GM21717 (cell line): ENCODE measurements around the gene PREX1.

Experiments
- ATAC-seq: cut with Tn5 transposase; IDR thresholded peaks from one replicate; pipeline ENCODE4 v1.9.1; 2021; ENCODE audit warnings: mild to moderate bottlenecking, moderate library complexity; ENCODE audit not compliant: unreplicated experiment

Gene PREX1

DNA sequence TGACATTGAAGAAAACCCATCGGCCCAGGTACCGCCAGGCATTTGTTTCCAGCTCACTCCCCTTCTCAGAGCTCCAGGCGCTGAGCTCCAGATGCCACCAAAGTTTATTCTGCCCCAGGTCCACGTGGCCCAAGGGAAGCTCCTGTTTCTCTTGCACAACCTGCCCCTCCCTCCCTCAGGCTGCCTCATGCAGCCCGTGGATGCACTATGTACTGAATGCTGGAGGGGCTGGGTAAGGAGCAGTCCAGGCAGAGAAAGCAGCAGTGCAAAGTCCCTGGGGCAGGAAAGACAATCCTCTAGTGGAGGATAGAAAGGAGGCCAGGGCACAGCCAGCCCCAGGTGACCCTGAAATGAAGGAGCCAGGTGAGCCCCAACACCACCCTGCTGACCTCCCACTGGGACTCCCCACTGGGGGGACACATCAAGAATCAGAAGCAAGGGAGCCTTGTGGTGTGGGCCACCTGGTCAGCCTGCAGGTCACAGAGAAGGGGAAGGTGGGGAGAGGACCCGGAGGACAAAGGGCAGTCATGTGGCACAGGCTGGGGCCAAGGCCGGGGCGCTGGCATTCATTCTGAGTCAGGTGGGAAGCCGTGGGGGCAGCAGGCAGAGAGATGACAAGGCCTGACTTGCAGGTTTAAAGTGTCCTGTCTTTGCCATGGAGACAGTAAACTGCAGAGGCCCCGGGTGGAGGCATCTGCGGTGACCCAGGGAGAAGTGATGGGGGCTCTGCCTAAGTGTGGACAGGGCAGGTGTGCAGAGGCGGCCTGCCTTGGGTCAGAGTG is 230.1 kb downstream of the PREX1 start:
- ATAC-seq = no peak

DNA sequence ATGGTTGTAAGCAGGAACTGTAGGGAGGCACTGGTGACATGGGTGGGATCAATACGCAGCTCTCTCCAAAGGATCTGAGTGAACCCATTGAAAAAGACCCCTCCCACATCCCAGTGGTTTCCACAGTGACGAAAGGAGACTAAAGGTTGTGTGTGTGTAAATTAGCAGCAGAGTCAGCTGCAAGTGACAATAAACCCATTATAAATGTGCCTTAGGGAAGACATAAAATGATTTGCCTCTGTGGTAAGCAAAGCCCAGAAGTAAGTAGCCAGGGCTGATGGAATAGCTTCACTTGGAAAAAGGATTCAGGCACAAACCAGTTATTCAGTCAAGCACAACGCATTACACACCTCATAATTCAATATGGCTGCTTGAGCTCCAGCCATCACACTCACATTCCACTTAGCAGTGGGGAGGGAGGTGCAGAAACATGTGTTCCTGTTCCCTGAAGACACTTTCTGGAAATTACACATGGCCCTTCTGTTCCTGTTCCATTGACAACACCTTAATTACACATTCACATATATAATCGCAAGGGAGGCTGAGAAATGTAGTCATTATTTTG is 231.4 kb downstream of the PREX1 start:
- no peak for ATAC-seq

DNA sequence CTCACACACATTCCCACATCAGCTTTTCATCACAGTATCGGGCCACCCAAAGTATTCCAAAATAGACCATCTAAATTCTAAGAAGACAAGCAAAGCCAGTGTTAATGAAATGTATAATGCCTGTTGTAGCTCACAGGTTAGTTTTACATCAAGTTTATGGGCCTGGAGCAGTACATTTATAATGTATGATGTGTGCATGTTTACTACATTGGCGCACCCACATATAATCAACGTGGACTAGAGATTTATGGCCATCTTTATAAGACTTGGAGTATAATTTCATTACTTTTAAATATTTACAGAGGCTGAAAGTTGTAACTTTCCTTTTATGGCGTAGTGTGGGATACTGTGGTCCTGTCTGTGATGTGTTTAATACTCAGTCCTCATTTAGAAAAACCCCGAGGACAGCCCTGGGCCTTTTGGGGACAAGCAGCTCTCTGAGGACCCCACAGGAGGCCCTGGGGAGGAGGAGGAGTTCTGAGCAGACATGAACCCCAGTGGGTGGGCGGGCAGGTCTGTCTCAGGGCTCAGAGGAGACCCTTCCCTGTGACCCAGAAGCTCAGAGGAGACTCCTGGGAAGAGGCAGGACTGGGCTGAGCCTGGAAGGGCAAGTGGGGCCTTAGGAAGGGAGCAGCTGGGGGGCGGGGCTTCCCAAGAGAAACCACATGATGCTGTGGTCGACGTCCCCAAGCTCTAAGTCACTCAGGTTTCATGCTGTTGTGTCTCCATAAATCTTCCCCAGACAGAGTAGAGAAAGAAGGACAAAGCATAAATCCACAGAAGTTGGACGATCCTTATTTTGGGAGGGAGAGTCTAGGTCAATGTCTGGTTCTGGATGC is 232.1 kb downstream of the PREX1 start:
- no peak for ATAC-seq

DNA sequence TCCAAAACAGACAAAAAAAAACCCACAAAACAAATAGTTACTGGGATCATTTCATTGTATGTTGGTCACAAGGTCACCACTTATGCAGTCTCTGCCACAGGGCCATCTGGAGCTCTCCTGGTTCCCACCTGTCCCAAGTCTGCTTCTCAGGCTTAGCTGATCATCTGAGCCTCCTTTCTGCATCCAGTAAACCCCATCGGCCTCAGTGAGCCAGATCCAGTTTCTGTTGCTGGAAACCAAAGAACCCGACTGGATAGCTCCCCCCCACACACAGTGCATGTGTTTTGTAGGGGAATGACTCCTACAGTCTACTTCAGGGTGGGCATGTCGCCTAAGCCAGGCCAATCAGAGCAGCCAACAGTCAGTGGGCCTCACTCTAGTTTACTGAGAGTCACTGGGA is 233.3 kb downstream of the PREX1 start:
- ATAC-seq = no peak

DNA sequence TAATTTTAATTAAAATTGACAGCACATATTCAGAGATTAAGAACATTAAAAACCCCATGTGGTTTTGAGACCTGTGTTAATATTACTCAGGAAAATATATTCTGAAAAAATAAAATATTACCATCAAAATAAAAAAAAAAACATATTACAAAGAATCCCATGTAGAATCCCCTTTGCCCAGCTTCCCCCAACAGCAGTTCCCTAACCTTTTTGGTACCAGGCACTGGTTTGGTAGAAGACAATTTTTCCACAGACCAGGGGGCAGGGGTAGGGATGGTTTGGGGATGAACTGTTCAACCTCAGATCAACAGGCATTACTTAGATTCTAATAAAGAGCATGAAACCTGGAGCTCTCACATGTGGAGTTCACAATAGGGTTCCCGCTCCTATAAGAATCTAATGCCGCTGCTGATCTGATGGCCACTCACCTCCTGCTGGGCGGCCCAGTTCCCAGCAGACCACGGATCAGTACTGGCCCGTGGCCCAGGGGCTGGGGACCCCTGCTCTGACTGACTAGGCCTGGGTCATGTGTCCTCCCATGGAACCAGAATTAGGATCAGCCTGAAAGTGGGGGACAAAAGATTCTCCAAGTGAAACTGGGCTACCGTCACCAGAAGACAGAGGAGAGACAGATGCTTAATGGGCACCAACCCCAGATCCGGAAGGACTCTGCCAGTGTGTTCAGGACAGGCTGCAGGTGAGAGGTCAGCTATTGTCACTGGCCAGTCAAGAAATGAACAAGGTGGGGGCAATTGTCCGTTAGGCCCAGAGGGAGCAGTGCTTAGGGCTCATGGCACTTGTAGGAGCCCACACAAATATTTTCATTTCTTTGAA is 235.5 kb downstream of the PREX1 start:
- ATAC-seq = no peak

- ATAC-seq = no peak
Observed at GRCh38 chr20:48586730-48587129, 241.1 kb downstream of the PREX1 start.

- ATAC-seq = no peak
Observed at GRCh38 chr20:48585061-48585870, 242.5 kb downstream of the PREX1 start.

- no peak for ATAC-seq
Observed at GRCh38 chr20:48584391-48585060, 243.3 kb downstream of the PREX1 start.

DNA sequence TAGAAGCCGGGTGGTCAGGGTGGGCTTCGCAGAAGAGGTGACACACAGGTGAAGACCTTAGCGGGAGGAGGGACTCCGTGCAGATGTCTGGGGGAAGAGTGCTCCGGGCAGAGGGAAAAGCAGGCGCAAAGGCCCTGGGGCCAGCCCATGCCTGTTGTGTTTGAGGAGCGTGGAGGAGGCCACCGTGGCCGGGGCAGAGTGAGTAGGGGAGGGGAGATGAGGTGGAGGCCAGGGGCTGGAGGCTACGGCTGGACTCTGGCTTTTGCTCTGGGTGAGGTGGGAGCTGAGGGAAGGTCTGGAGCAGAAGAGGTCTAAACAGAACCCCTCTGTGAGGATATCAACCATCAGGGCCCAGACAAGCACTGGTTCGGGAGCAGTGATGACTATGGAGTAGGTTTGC is 244.0 kb downstream of the PREX1 start:
- no peak for ATAC-seq

- no peak for ATAC-seq
Observed at GRCh38 chr20:48583171-48583570, 244.6 kb downstream of the PREX1 start.

DNA sequence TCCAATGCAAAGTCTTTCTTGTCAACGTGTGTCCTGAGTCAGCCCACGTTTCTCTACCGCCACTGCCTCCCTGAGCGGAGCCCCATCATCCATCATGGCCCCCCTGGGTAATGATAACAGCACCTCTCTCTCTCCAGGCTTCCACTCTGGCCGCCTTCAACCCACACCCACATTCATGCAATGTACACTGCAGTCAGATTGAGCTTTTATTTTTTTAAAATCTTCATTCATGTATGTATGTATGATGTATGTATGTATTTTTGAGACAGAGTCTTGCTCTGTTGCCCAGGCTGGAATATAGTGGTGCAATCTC is 245.2 kb downstream of the PREX1 start:
- no peak for ATAC-seq

- ATAC-seq = no peak
Observed at GRCh38 chr20:48581167-48581566, 246.6 kb downstream of the PREX1 start.

GRCh38 chr20:48578397-48579098 is 249.3 kb downstream of the PREX1 start:
- no peak for ATAC-seq

DNA sequence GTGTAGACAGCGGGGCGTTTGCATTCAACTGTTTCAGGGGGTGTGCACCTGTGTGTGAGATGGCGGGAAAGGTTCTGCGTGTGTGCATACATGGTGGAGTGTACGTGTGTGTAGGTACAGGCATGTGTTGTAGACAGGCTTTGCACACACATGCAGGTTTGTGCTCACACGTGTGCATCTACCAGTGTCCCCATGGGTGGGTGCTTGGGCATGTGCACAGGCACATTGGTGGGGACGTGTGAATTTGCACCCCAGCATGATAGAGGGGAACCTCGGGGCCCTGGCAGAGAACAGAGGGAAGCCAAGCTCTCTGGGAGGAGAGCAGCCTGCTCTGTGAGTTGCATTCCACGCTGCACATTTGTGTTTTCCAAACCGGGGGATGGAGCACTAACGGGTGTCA is 250.2 kb downstream of the PREX1 start:
- no peak for ATAC-seq

- no peak for ATAC-seq
Observed at GRCh38 chr20:48574383-48574782, 253.4 kb downstream of the PREX1 start.
